Stimulated activated naive B cell treated with anti-CD40 and anti-IgM and Interleukin-4, amounts not matched to agents 10 μg/mL and 1 μg/mL and 100 μg/mL, for 72 hours (primary cell): ENCODE measurements around the gene ZWILCH.
"Not testable (repeated sequence)": the region's sequence is repeated elsewhere in the genome, so short reads cannot be mapped to it uniquely, and the experiment has no call there.

ENCODE experiments used
- ATAC-seq, 2 donors: fragments of 150-1000 bp; cut with Tn5 transposase; replicated peaks; 2 replicates each; pipeline ENCODE4 v1.10.0; 2021; ENCODE audit warnings: moderate library complexity in 1 of 2
- DNase-seq: peaks from one replicate; pipeline ENCODE4 v3.0.0; 2021
- H3K27ac Mint-ChIP-seq: one replicate; pipeline ENCODE4 v1.8.0; 2022; ENCODE audit warnings: mild to moderate bottlenecking, mixed read lengths
- H3K27me3 Mint-ChIP-seq, 2 donors: one replicate each; pipeline ENCODE4 v1.8.0; 2022; ENCODE audit warnings: mixed read lengths in 2 of 2
- H3K36me3 Mint-ChIP-seq, 2 donors: one replicate each; pipeline ENCODE4 v1.8.0; 2022; ENCODE audit warnings: mixed read lengths in 2 of 2, mild to moderate bottlenecking in 1 of 2
- H3K4me1 Mint-ChIP-seq, 2 donors: one replicate each; pipeline ENCODE4 v1.8.0; 2022; ENCODE audit warnings: mixed read lengths in 2 of 2, mild to moderate bottlenecking in 1 of 2
- H3K4me3 Mint-ChIP-seq, 2 donors: one replicate each; pipeline ENCODE4 v1.8.0; 2022; ENCODE audit warnings: mild to moderate bottlenecking in 2 of 2, mixed read lengths in 2 of 2, moderate library complexity in 1 of 2
- H3K9me3 Mint-ChIP-seq, 2 donors: one replicate each; pipeline ENCODE4 v1.8.0; 2022; ENCODE audit warnings: mixed read lengths in 2 of 2, mild to moderate bottlenecking in 1 of 2

Gene ZWILCH

GRCh38 chr15:66589429-66589828, 84.3 kb downstream of the ZWILCH start:
- ATAC-seq, H3K4me1 Mint-ChIP-seq, H3K27ac Mint-ChIP-seq, DNase-seq, H3K36me3 Mint-ChIP-seq, H3K4me3 Mint-ChIP-seq, H3K9me3 Mint-ChIP-seq: not testable (repeated sequence)
- peaks cover 9 to 34% of the 10 kb centered on the region in 2 donors for H3K27me3 Mint-ChIP-seq

GRCh38 chr15:66590435-66590834, 85.3 kb downstream of the ZWILCH start:
- DNase-seq (no peak), ATAC-seq (no peak)
- H3K36me3 Mint-ChIP-seq = no peaks in the 10 kb centered on the region
- no peaks in the 10 kb centered on the region for H3K9me3 Mint-ChIP-seq
- no peak overlapping the region for H3K4me3 Mint-ChIP-seq
- H3K27ac Mint-ChIP-seq = no peak overlapping the region
- peaks cover 0 to 2% of the 10 kb centered on the region in 2 donors for H3K4me1 Mint-ChIP-seq
- H3K27me3 Mint-ChIP-seq = peaks cover 8 to 34% of the 10 kb centered on the region in 2 donors

GRCh38 chr15:66591322-66591862, 86.3 kb downstream of the ZWILCH start:
- DNase-seq = no peak
- ATAC-seq = no peak
- H3K4me3 Mint-ChIP-seq = no peak overlapping the region
- H3K36me3 Mint-ChIP-seq = no peaks in the 10 kb centered on the region
- peaks cover 0 to 2% of the 10 kb centered on the region in 2 donors for H3K4me1 Mint-ChIP-seq
- peaks cover 8 to 29% of the 10 kb centered on the region in 2 donors for H3K27me3 Mint-ChIP-seq
- no peak overlapping the region for H3K27ac Mint-ChIP-seq
- H3K9me3 Mint-ChIP-seq = no peaks in the 10 kb centered on the region

GRCh38 chr15:66592505-66593218, 87.5 kb downstream of the ZWILCH start:
- Mint-ChIP-seq H3K36me3 (no peaks in the 10 kb centered on the region), H3K27me3 (peaks cover 8 to 19% of the 10 kb centered on the region in 2 donors), H3K27ac (no peak overlapping the region), H3K9me3 (no peaks in the 10 kb centered on the region), H3K4me3 (no peak overlapping the region), H3K4me1 (no peaks in the 10 kb centered on the region)
- no peak for DNase-seq
- no peak for ATAC-seq

- H3K27ac Mint-ChIP-seq = no peak overlapping the region
- no peak overlapping the region for H3K4me3 Mint-ChIP-seq
- H3K4me1 Mint-ChIP-seq = no peaks in the 10 kb centered on the region
- H3K36me3 Mint-ChIP-seq = no peaks in the 10 kb centered on the region
- DNase-seq (no peak), ATAC-seq (no peak)
- H3K27me3 Mint-ChIP-seq = peaks cover 2 to 12% of the 10 kb centered on the region in 2 donors
- H3K9me3 Mint-ChIP-seq = no peaks in the 10 kb centered on the region
Measured at GRCh38 chr15:66593219-66593780, 88.2 kb downstream of the ZWILCH start.

GRCh38 chr15:66594344-66594743, 89.2 kb downstream of the ZWILCH start:
- no peaks in the 10 kb centered on the region for H3K4me1 Mint-ChIP-seq

GRCh38 chr15:66594836-66595235, 89.7 kb downstream of the ZWILCH start:
- DNase-seq = no peak
- H3K27me3 Mint-ChIP-seq = peaks cover 1 to 15% of the 10 kb centered on the region in 2 donors
- no peak overlapping the region for H3K27ac Mint-ChIP-seq
- H3K9me3 Mint-ChIP-seq = no peaks in the 10 kb centered on the region
- no peaks in the 10 kb centered on the region for H3K4me1 Mint-ChIP-seq
- H3K4me3 Mint-ChIP-seq = no peak overlapping the region
- no peak for ATAC-seq
- no peaks in the 10 kb centered on the region for H3K36me3 Mint-ChIP-seq

More at GRCh38 chr15:66594344-66594743, 89.2 kb downstream of the ZWILCH start:
- peaks cover 0 to 10% of the 10 kb centered on the region in 2 donors for H3K27me3 Mint-ChIP-seq
- DNase-seq = no peak
- no peak for ATAC-seq
- H3K4me3 Mint-ChIP-seq = no peak overlapping the region
- H3K9me3 Mint-ChIP-seq = no peaks in the 10 kb centered on the region
- H3K36me3 Mint-ChIP-seq = no peaks in the 10 kb centered on the region
- no peak overlapping the region for H3K27ac Mint-ChIP-seq

GRCh38 chr15:66595332-66595731, 90.2 kb downstream of the ZWILCH start:
- DNase-seq (no peak), ATAC-seq (no peak)
- Mint-ChIP-seq H3K4me1 (no peaks in the 10 kb centered on the region), H3K27ac (no peak overlapping the region), H3K4me3 (no peak overlapping the region), H3K27me3 (peaks cover 4 to 20% of the 10 kb centered on the region in 2 donors), H3K36me3 (no peaks in the 10 kb centered on the region), H3K9me3 (no peaks in the 10 kb centered on the region)

- DNase-seq (no peak), ATAC-seq (no peak)
- no peak overlapping the region for H3K27ac Mint-ChIP-seq
- no peaks in the 10 kb centered on the region for H3K4me1 Mint-ChIP-seq
- H3K27me3 Mint-ChIP-seq = peaks cover 4 to 20% of the 10 kb centered on the region in 2 donors
- no peaks in the 10 kb centered on the region for H3K9me3 Mint-ChIP-seq
- H3K36me3 Mint-ChIP-seq = no peaks in the 10 kb centered on the region
- H3K4me3 Mint-ChIP-seq = no peak overlapping the region
Measured at GRCh38 chr15:66595931-66596545, 90.9 kb downstream of the ZWILCH start.

GRCh38 chr15:66598095-66598815, 93.1 kb downstream of the ZWILCH start:
- Mint-ChIP-seq H3K36me3 (no peaks in the 10 kb centered on the region), H3K27me3 (peaks cover 9 to 19% of the 10 kb centered on the region in 2 donors), H3K4me1 (no peaks in the 10 kb centered on the region), H3K27ac (no peak overlapping the region), H3K9me3 (no peaks in the 10 kb centered on the region), H3K4me3 (no peak overlapping the region)
- ATAC-seq (no peak), DNase-seq (no peak)
